HFFc6 (cell line): Measurements from ENCODE around the gene MEX3D. TPM values are rescaled to one million over a fixed set of nuclear protein-coding genes. Genes with fewer than 3 reads are reported as not detected.
"Not testable (repeated sequence)": the region's sequence is repeated elsewhere in the genome, so short reads cannot be mapped to it uniquely, and the experiment has no call there.

Source experiments
- DNase-seq: peaks from one replicate; pipeline ENCODE4 v3.0.0-alpha.2; 2018
- H3K27ac Mint-ChIP-seq: 2 replicates; pipeline ENCODE4 v1.8.0; 2020; ENCODE audit warnings: mild to moderate bottlenecking, mixed read lengths
- H3K27me3 Mint-ChIP-seq: 2 replicates; pipeline ENCODE4 v1.8.0; 2021; ENCODE audit warnings: mild to moderate bottlenecking, moderate library complexity, mixed read lengths; ENCODE audit not compliant: insufficient read depth
- H3K36me3 Mint-ChIP-seq: 2 replicates; pipeline ENCODE4 v1.8.0; 2021; ENCODE audit warnings: low read depth, mixed read lengths
- H3K4me1 Mint-ChIP-seq: 2 replicates; pipeline ENCODE4 v1.8.0; 2020; ENCODE audit warnings: low read depth, mixed read lengths
- H3K4me3 Mint-ChIP-seq: 2 replicates; pipeline ENCODE4 v1.8.0; 2020; ENCODE audit warnings: mild to moderate bottlenecking, moderate library complexity, mixed read lengths
- H3K9me3 Mint-ChIP-seq: 2 replicates; pipeline ENCODE4 v1.8.0; 2020; ENCODE audit warnings: mild to moderate bottlenecking, mixed read lengths
- total RNA-seq, 6 experiments: library from RNA; stranded (reverse); fragmentation: NEBNext Ultra II Directional; extraction: Animal tissue kit (Norgen Biotek cat#: 25700); gene quantifications; 2 replicates in 1 of 6; 3 replicates in 5 of 6; pipeline ENCODE4 v1.2.3, GENCODE V29; 2021
- TF ChIP-seq, protein P1 (sequence below): fragments of 200-600 bp; sonication (generic); IDR thresholded peaks from 2 replicates; pipeline ENCODE4 v1.5.0; 2021; ENCODE audit warnings: antibody characterized with exemption, mild to moderate bottlenecking

Gene MEX3D
- total RNA-seq, 6 experiments from 2014 or later: 28.6 to 36.7 (median 31.4) TPM

DNA sequence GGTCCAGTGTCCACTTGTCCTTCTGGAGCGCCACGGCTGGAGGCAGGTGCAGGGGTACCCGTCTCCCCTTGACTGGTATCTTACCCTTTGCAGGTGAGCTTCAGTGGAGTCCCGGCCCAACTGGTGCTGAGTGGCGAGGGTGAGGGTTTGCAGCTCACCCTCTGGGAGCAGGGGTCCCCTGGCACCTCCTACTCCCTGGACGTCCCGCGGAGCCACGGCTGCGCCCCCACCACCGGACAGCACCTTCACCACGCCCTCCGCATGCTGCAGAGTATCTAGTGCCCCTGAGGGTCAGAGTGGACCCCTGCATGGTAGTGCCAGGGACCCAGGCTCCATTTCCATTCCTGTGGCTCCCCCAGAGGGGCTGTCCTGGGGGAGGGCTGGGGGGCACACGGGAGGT is 33.2 kb downstream of the MEX3D start:
- TF ChIP-seq, protein P1, sequence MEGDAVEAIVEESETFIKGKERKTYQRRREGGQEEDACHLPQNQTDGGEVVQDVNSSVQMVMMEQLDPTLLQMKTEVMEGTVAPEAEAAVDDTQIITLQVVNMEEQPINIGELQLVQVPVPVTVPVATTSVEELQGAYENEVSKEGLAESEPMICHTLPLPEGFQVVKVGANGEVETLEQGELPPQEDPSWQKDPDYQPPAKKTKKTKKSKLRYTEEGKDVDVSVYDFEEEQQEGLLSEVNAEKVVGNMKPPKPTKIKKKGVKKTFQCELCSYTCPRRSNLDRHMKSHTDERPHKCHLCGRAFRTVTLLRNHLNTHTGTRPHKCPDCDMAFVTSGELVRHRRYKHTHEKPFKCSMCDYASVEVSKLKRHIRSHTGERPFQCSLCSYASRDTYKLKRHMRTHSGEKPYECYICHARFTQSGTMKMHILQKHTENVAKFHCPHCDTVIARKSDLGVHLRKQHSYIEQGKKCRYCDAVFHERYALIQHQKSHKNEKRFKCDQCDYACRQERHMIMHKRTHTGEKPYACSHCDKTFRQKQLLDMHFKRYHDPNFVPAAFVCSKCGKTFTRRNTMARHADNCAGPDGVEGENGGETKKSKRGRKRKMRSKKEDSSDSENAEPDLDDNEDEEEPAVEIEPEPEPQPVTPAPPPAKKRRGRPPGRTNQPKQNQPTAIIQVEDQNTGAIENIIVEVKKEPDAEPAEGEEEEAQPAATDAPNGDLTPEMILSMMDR: no peak
- peaks cover 14% of the 10 kb centered on the region for H3K27me3 Mint-ChIP-seq
- no peak overlapping the region for H3K4me3 Mint-ChIP-seq
- no peak for DNase-seq
- H3K36me3 Mint-ChIP-seq: no peaks in the 10 kb centered on the region
- H3K4me1 Mint-ChIP-seq: no peaks in the 10 kb centered on the region; the same call in 1 of the 2 replicates
- H3K27ac Mint-ChIP-seq: no peak overlapping the region
- no peaks in the 10 kb centered on the region for H3K9me3 Mint-ChIP-seq

DNA sequence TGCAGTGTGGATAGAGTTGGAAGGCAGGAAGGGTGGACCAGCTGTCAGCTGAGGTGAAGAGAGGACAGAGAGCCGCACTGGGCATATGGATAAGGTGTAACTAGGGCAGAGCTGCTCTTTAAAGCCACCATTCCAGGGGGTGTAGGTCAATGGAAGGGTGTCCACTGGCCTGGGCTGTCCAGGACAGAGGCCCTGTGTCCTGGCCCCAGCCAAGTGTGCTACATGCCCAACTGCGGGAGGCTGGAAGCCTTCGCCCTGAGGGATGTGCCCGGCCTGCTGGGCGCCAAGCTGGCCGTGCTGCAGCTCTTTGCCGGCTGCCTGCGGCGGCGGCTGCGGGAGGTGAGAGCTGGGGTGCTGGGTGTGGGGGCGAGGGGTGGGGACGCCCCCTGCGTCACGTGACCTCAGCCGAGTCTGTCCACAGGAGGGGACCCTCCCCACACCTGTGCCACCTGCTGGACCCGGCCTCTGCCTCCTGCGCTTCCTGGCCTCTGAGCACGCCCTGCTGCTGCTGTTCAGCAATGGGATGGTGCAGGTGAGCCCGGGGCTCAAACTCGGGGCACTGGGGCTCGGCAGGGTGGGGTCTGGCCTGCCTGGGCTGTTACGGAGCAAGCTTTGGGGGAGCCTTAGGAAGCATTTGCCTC is 34.5 kb downstream of the MEX3D start:
- Mint-ChIP-seq H3K4me1 (no peaks in the 10 kb centered on the region; the same call in 1 of the 2 replicates), H3K36me3 (no peaks in the 10 kb centered on the region), H3K9me3 (no peaks in the 10 kb centered on the region), H3K4me3 (no peak overlapping the region), H3K27ac (no peak overlapping the region), H3K27me3 (peaks cover 7% of the 10 kb centered on the region)
- DNase-seq: no peak
- TF ChIP-seq, protein P1: no peak

DNA sequence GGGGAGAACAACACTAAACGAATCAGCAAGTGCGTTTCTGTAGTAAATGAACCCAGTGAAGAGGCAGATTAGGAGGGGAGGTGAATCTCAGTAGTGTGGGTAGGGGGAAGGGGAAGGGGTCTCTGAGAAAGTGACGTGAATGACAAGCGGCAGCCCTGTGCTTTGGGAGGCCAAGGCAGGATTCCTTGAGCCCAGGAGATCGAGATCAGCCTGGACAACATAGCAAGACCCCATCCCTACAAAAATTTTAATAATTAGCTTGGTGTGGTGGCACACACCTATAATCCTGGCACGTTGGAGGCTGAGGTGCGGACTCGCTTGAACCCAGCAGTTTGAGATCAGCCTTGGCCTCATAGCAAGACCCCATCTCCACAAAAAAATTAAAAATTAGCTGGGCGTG is 36.1 kb downstream of the MEX3D start:
- Mint-ChIP-seq H3K4me1 (no peaks in the 10 kb centered on the region), H3K27me3 (peaks cover 6% of the 10 kb centered on the region), H3K4me3 (no peak overlapping the region), H3K27ac (no peak overlapping the region), H3K9me3 (no peaks in the 10 kb centered on the region), H3K36me3 (no peaks in the 10 kb centered on the region)
- no peak for DNase-seq
- TF ChIP-seq, protein P1: no peak

DNA sequence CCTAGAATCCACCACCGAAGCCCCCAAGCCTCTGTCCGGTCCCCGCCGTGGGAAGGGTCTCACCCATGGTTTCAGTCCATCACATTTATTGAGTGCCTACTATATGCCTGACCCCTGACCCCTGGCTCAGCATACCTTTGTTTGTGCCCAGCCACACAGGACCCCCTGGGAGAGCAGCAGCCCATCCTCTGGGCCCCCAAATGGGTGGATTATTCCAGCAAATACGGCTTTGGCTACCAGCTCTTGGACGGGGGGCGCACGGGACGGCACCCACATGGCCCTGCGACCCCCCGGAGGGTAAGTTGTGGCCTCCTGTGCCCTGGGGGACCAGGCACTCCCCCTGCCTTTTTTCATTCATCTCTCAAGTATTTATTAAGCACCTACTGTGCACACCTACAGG is 36.5 kb downstream of the MEX3D start:
- TF ChIP-seq, protein P1: no peak
- peaks cover 6% of the 10 kb centered on the region for H3K27me3 Mint-ChIP-seq
- H3K36me3 Mint-ChIP-seq: no peaks in the 10 kb centered on the region
- H3K4me3 Mint-ChIP-seq: no peak overlapping the region
- no peak overlapping the region for H3K27ac Mint-ChIP-seq
- DNase-seq: no peak
- H3K9me3 Mint-ChIP-seq: no peaks in the 10 kb centered on the region
- no peaks in the 10 kb centered on the region for H3K4me1 Mint-ChIP-seq

DNA sequence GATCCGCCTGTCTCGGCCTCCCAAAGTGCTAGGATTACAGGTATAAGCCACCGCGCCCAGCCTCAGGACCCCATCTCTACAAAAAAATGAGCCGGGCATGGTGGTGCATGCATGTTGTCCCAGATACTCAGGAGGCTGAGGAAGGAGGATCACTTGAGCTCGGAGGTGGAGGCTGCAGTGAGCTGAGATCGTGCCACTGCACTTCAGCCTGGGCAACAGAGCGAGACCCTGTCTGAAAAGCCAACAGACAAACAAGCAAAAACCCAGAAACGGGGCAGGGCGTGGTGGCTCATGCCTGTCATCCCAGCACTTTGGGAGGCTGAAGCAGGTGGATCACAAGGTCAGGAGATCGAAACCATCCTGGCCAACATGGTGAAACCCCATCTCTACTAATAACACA is 37.3 kb downstream of the MEX3D start:
- H3K27ac Mint-ChIP-seq, H3K4me3 Mint-ChIP-seq, H3K27me3 Mint-ChIP-seq, H3K9me3 Mint-ChIP-seq, H3K4me1 Mint-ChIP-seq, H3K36me3 Mint-ChIP-seq, DNase-seq: not testable (repeated sequence)

DNA sequence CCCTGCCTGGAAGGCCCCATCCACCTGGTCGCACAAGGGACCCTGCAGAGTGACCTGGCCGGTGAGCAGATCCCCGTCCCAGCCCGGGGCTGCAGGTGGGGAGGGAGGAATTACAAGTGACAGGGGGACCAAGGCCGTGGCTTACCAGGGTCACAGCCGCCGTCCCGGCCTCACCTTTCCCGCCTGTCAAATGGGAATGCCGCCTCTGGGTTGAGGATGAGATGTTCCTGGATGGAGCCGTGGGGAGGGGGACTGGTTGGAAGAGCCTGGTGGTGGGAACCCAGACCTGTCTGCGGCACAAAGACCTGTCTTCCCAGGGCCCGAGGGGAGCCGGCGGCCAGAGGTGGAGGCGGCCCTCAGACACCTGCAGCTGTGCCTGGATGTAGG is 38.7 kb downstream of the MEX3D start:
- no peak for DNase-seq
- H3K4me1 Mint-ChIP-seq: no peaks in the 10 kb centered on the region; the same call in 1 of the 2 replicates
- peaks cover 6% of the 10 kb centered on the region for H3K27me3 Mint-ChIP-seq
- TF ChIP-seq, protein P1: no peak
- H3K9me3 Mint-ChIP-seq: peaks cover 6% of the 10 kb centered on the region
- H3K27ac Mint-ChIP-seq: no peak overlapping the region
- no peaks in the 10 kb centered on the region for H3K36me3 Mint-ChIP-seq
- H3K4me3 Mint-ChIP-seq: no peak overlapping the region
